CD14-positive monocyte (primary cell): ENCODE measurements around the gene MSRB1. TPM values are rescaled to one million over a fixed set of nuclear protein-coding genes. Genes with fewer than 3 reads are reported as not detected.

Experiments
- DNase-seq, 3 donors: peaks; one replicate each; pipeline ENCODE4 v3.0.0-alpha.2; 2011 to 2022
- H2AFZ ChIP-seq: 2 replicates; pipeline ENCODE4 v1.6.0; 2012; ENCODE audit warnings: mild to moderate bottlenecking, low read depth, low read length, inconsistent platforms; ENCODE audit not compliant: insufficient read depth, poor library complexity, severe bottlenecking
- H3K27ac ChIP-seq, 2 donors: 1 replicate in 1 of 2; 2 replicates in 1 of 2; pipeline ENCODE4 v1.5.1; 2012 to 2013; ENCODE audit warnings: low read length in 2 of 2, control low read depth in 1 of 2, inconsistent platforms in 1 of 2, low read depth in 1 of 2, mild to moderate bottlenecking in 1 of 2
- H3K27me3 ChIP-seq, 2 donors: one replicate each; pipeline versions ENCODE4 v1.6.0 to v1.6.1; 2011 to 2013; ENCODE audit warnings: low read length in 2 of 2; ENCODE audit not compliant: control insufficient read depth in 2 of 2, insufficient read depth in 2 of 2
- H3K36me3 ChIP-seq, 2 donors: replicated peaks in 1 of 2; 1 replicate in 1 of 2; 2 replicates in 1 of 2; pipeline versions ENCODE4 v1.5.1 to v1.6.1; 2012 to 2013; ENCODE audit warnings: low read length in 2 of 2, control low read depth in 1 of 2, inconsistent platforms in 1 of 2, mild to moderate bottlenecking in 1 of 2; ENCODE audit not compliant: insufficient read depth in 2 of 2, control insufficient read depth in 1 of 2
- H3K4me1 ChIP-seq, 2 donors: 1 replicate in 1 of 2; 2 replicates in 1 of 2; pipeline versions ENCODE4 v1.5.1 to v1.6.1; 2012 to 2013; ENCODE audit warnings: low read length in 2 of 2, control low read depth in 1 of 2, inconsistent platforms in 1 of 2, mild to moderate bottlenecking in 1 of 2, moderate library complexity in 1 of 2; ENCODE audit not compliant: insufficient read depth in 2 of 2, control insufficient read depth in 1 of 2
- H3K4me2 ChIP-seq: replicated peaks from 2 replicates; pipeline ENCODE3; 2012; ENCODE audit warnings: low read length, moderate library complexity, mild to moderate bottlenecking; ENCODE audit not compliant: poor library complexity, severe bottlenecking; ENCODE audit errors: extremely low read depth
- H3K4me3 ChIP-seq, 3 experiments: fragments of 200-600 bp in 1 of 3; sonication (generic) in 1 of 3; replicated peaks in 1 of 3; 1 replicate in 2 of 3; 2 replicates in 1 of 3; pipeline ENCODE4 v1.5.1; 2011 to 2013; ENCODE audit warnings: low read length in 3 of 3, mild to moderate bottlenecking in 3 of 3, control low read depth in 2 of 3, low read depth in 2 of 3, inconsistent platforms in 1 of 3, moderate library complexity in 1 of 3
- H3K79me2 ChIP-seq: 2 replicates; pipeline ENCODE4 v1.6.0; 2012; ENCODE audit warnings: mild to moderate bottlenecking, control low read depth, inconsistent platforms, low read length, moderate library complexity; ENCODE audit not compliant: insufficient read depth
- H3K9ac ChIP-seq: 2 replicates; pipeline ENCODE4 v1.6.0; 2017; ENCODE audit warnings: low read length, mild to moderate bottlenecking; ENCODE audit not compliant: insufficient read depth, poor library complexity, severe bottlenecking
- H3K9me3 ChIP-seq, 2 donors: replicated peaks in 1 of 2; 1 replicate in 1 of 2; 2 replicates in 1 of 2; pipeline versions ENCODE4 v1.5.1 to v1.6.1; 2012 to 2013; ENCODE audit warnings: low read length in 2 of 2, control low read depth in 1 of 2; ENCODE audit not compliant: control insufficient read depth in 1 of 2, insufficient read depth in 1 of 2
- H4K20me1 ChIP-seq: 2 replicates; pipeline ENCODE4 v1.6.0; 2012; ENCODE audit warnings: mild to moderate bottlenecking, low read length, control low read depth, moderate library complexity; ENCODE audit not compliant: insufficient read depth
- H3K27ac Mint-ChIP-seq, 7 donors: one replicate each; pipeline ENCODE4 v1.8.0; 2020; ENCODE audit warnings: mild to moderate bottlenecking in 7 of 7, mixed read lengths in 7 of 7, moderate library complexity in 6 of 7, inconsistent platforms in 2 of 7
- H3K27me3 Mint-ChIP-seq, 3 donors: one replicate each; pipeline ENCODE4 v1.8.0; 2021 to 2022; ENCODE audit warnings: low read depth in 3 of 3, mild to moderate bottlenecking in 3 of 3, mixed read lengths in 3 of 3, moderate library complexity in 3 of 3, inconsistent platforms in 1 of 3
- H3K36me3 Mint-ChIP-seq, 2 donors: one replicate each; pipeline ENCODE4 v1.8.0; 2020; ENCODE audit warnings: mixed read lengths in 2 of 2, inconsistent platforms in 1 of 2, mild to moderate bottlenecking in 1 of 2
- H3K4me1 Mint-ChIP-seq: one replicate; pipeline ENCODE4 v1.8.0; 2020; ENCODE audit warnings: mild to moderate bottlenecking, mixed read lengths
- H3K4me3 Mint-ChIP-seq, 2 donors: one replicate each; pipeline ENCODE4 v1.8.0; 2020; ENCODE audit warnings: mild to moderate bottlenecking in 2 of 2, mixed read lengths in 2 of 2, moderate library complexity in 1 of 2
- H3K9me3 Mint-ChIP-seq, 7 donors: one replicate each; pipeline ENCODE4 v1.8.0; 2020 to 2022; ENCODE audit warnings: mixed read lengths in 7 of 7, mild to moderate bottlenecking in 6 of 7, moderate library complexity in 6 of 7, inconsistent platforms in 2 of 7
- CTCF ChIP-seq: fragments of 200-600 bp; IDR thresholded peaks from one replicate; pipeline ENCODE4 v1.8.0; 2022; ENCODE audit warnings: antibody characterized with exemption, mild to moderate bottlenecking
- WGBS: methylation state at CpG from one replicate; pipeline ENCODE4 v1.1.5; 2013; ENCODE audit warnings: missing lambda C conversion rate; ENCODE audit not compliant: insufficient coverage; 5-methylcytosine and 5-hydroxymethylcytosine counted together
- intact Hi-C, 2 donors: fragments of 100-400 bp; cut with micrococcal nuclease; formaldehyde crosslinking; loops; one replicate each; pipeline versions ENCODE4 v1.15.0 to v1.15.1; 2023
- polyA plus RNA-seq, 3 donors: library from polyadenylated mRNA; depleted of rRNA in 1 of 3; unstranded in 2 of 3; stranded (reverse) in 1 of 3; fragments of 300-500 nt in 2 of 3; fragments of >200 nt in 1 of 3; fragmentation: Illumina TruSeq in 2 of 3; gene quantifications; 1 replicate in 2 of 3; 2 replicates in 1 of 3; pipeline ENCODE4 v1.2.3, GENCODE V29; 2012 to 2021

MSRB1 gene
- polyA plus RNA-seq, 3 donors: 116 to 427 (median 416) TPM

- no peaks in the 10 kb centered on the region for H3K4me1 ChIP-seq
- intact Hi-C loops: no loop called here
- H3K9me3 ChIP-seq: no peaks in the 10 kb centered on the region
- H2AFZ ChIP-seq: no peak overlapping the region
- no peak for DNase-seq
- TF ChIP-seq CTCF: no peak
- no peak overlapping the region for H3K27ac Mint-ChIP-seq
- H3K4me3 Mint-ChIP-seq: peak overlapping the region in 1 of 2 donors; percentile 39
- H3K9ac ChIP-seq: no peak overlapping the region
- no peaks in the 10 kb centered on the region for H3K36me3 ChIP-seq
- no peaks in the 10 kb centered on the region for H3K36me3 Mint-ChIP-seq
- no peak overlapping the region for H3K27ac ChIP-seq
- no peaks in the 10 kb centered on the region for H3K4me1 Mint-ChIP-seq
- H3K4me2 ChIP-seq: no peak overlapping the region
- H3K27me3 Mint-ChIP-seq: peaks cover 27 to 52% (median 29%) of the 10 kb centered on the region in 3 donors
- H4K20me1 ChIP-seq: no peaks in the 10 kb centered on the region
- peaks cover 0 to 9% of the 10 kb centered on the region in 2 donors for H3K27me3 ChIP-seq
- H3K9me3 Mint-ChIP-seq: peaks cover 0 to 1% (median 0%) of the 10 kb centered on the region in 7 donors
- 89% methylated on average over 3 of the region's 9 CpGs for WGBS
- H3K4me3 ChIP-seq: no peak overlapping the region
- no peaks in the 10 kb centered on the region for H3K79me2 ChIP-seq
Measured at GRCh38 chr16:1908983-1909382, 34.0 kb downstream of the MSRB1 start.

GRCh38 chr16:1908184-1908583 lies 34.8 kb downstream of the MSRB1 start:
- Histone ChIP-seq H3K79me2 (no peaks in the 10 kb centered on the region), H3K27me3 (peaks cover 0 to 8% of the 10 kb centered on the region in 2 donors), H2AFZ (no peak overlapping the region), H3K36me3 (no peaks in the 10 kb centered on the region), H3K9ac (no peak overlapping the region), H3K27ac (no peak overlapping the region), H4K20me1 (no peaks in the 10 kb centered on the region), H3K9me3 (no peaks in the 10 kb centered on the region), H3K4me3 (no peak overlapping the region), H3K4me1 (no peaks in the 10 kb centered on the region), H3K4me2 (no peak overlapping the region)
- intact Hi-C loops: no loop called here
- H3K27ac Mint-ChIP-seq: no peak overlapping the region
- no peak for DNase-seq
- no peaks in the 10 kb centered on the region for H3K4me1 Mint-ChIP-seq
- TF ChIP-seq CTCF: no peak
- H3K9me3 Mint-ChIP-seq: peaks cover 0 to 1% (median 0%) of the 10 kb centered on the region in 7 donors
- peaks cover 27 to 51% (median 35%) of the 10 kb centered on the region in 3 donors for H3K27me3 Mint-ChIP-seq
- H3K4me3 Mint-ChIP-seq: no peak overlapping the region
- no peaks in the 10 kb centered on the region for H3K36me3 Mint-ChIP-seq
- 37% methylated on average over 16 of the region's 17 CpGs for WGBS
